ENCODE results near the gene FNBP1L.

FNBP1L gene

GRCh38 chr1:93489756-93490155 lies 41.8 kb downstream of the FNBP1L start:
- H3K36me3 ChIP-seq (ENCODE audit: insufficient read depth, low read length) = no peaks in the 10 kb centered on the region
- H3K9me3 ChIP-seq (ENCODE audit: low read length) = no peaks in the 10 kb centered on the region
- H3K27me3 ChIP-seq (ENCODE audit: insufficient read depth, low read length) = no peaks in the 10 kb centered on the region
- H3K79me2 ChIP-seq (ENCODE audit: insufficient read depth, low read length) = no peaks in the 10 kb centered on the region
- H3K9ac ChIP-seq (ENCODE audit: low read length) = no peak overlapping the region
- H3F3A ChIP-seq (ENCODE audit: insufficient read depth, low read length) = no peaks in the 10 kb centered on the region
- no peaks in the 10 kb centered on the region for H3K9me2 ChIP-seq (ENCODE audit: low read depth, low read length)
- no peak overlapping the region for H2AFZ ChIP-seq (ENCODE audit: low read length)
- H3K4me1 ChIP-seq (ENCODE audit: insufficient read depth, low read length, severe bottlenecking) = no peaks in the 10 kb centered on the region
- no peak overlapping the region for H3K4me2 ChIP-seq (ENCODE audit: low read length)
- H3K4me3 ChIP-seq (ENCODE audit: low read depth, low read length, poor library complexity, severe bottlenecking) = no peak overlapping the region
- no peak overlapping the region for H3K27ac ChIP-seq (ENCODE audit: low read depth, low read length, poor library complexity, severe bottlenecking)
- no peaks in the 10 kb centered on the region for H4K20me1 ChIP-seq (ENCODE audit: insufficient read depth, low read length)
- no peak for TF ChIP-seq EZH2 (IDR thresholded peaks at IDR 0.05; ENCODE audit: borderline replicate concordance, low read length)
- TF ChIP-seq CTCF (IDR thresholded peaks at IDR 0.05; ENCODE audit: low read length) = no peak

GRCh38 chr1:93490357-93490756 lies 42.4 kb downstream of the FNBP1L start:
- no peak for TF ChIP-seq CTCF (IDR thresholded peaks at IDR 0.05; ENCODE audit: low read length)
- no peak for TF ChIP-seq EZH2 (IDR thresholded peaks at IDR 0.05; ENCODE audit: borderline replicate concordance, low read length)
- H3F3A ChIP-seq (ENCODE audit: insufficient read depth, low read length) = no peaks in the 10 kb centered on the region
- no peaks in the 10 kb centered on the region for H3K4me1 ChIP-seq (ENCODE audit: insufficient read depth, low read length, severe bottlenecking)
- no peaks in the 10 kb centered on the region for H3K36me3 ChIP-seq (ENCODE audit: insufficient read depth, low read length)
- H3K4me3 ChIP-seq (ENCODE audit: low read depth, low read length, poor library complexity, severe bottlenecking) = no peak overlapping the region
- H3K4me2 ChIP-seq (ENCODE audit: low read length) = no peak overlapping the region
- H3K27me3 ChIP-seq (ENCODE audit: insufficient read depth, low read length) = no peaks in the 10 kb centered on the region
- no peaks in the 10 kb centered on the region for H3K9me3 ChIP-seq (ENCODE audit: low read length)
- no peak overlapping the region for H3K27ac ChIP-seq (ENCODE audit: low read depth, low read length, poor library complexity, severe bottlenecking)
- no peaks in the 10 kb centered on the region for H3K79me2 ChIP-seq (ENCODE audit: insufficient read depth, low read length)
- H3K9me2 ChIP-seq (ENCODE audit: low read depth, low read length) = no peaks in the 10 kb centered on the region
- H4K20me1 ChIP-seq (ENCODE audit: insufficient read depth, low read length) = no peaks in the 10 kb centered on the region
- H3K9ac ChIP-seq (ENCODE audit: low read length) = no peak overlapping the region
- H2AFZ ChIP-seq (ENCODE audit: low read length) = no peak overlapping the region

- Histone ChIP-seq H2AFZ (ENCODE audit: low read length) (no peak overlapping the region), H3K4me3 (ENCODE audit: low read depth, low read length, poor library complexity, severe bottlenecking) (no peak overlapping the region), H3K79me2 (ENCODE audit: insufficient read depth, low read length) (no peaks in the 10 kb centered on the region), H3K9ac (ENCODE audit: low read length) (no peak overlapping the region), H3K4me1 (ENCODE audit: insufficient read depth, low read length, severe bottlenecking) (no peaks in the 10 kb centered on the region), H3K27me3 (ENCODE audit: insufficient read depth, low read length) (no peaks in the 10 kb centered on the region), H3K36me3 (ENCODE audit: insufficient read depth, low read length) (no peaks in the 10 kb centered on the region), H3K9me2 (ENCODE audit: low read depth, low read length) (no peaks in the 10 kb centered on the region), H3F3A (ENCODE audit: insufficient read depth, low read length) (no peaks in the 10 kb centered on the region), H4K20me1 (ENCODE audit: insufficient read depth, low read length) (no peaks in the 10 kb centered on the region), H3K27ac (ENCODE audit: low read depth, low read length, poor library complexity, severe bottlenecking) (no peak overlapping the region), H3K9me3 (ENCODE audit: low read length) (no peaks in the 10 kb centered on the region), H3K4me2 (ENCODE audit: low read length) (no peak overlapping the region)
- TF ChIP-seq CTCF (IDR thresholded peaks at IDR 0.05; ENCODE audit: low read length) (no peak), EZH2 (IDR thresholded peaks at IDR 0.05; ENCODE audit: borderline replicate concordance, low read length) (no peak)
Observed at GRCh38 chr1:93495911-93496310, 48.0 kb downstream of the FNBP1L start.
